GM23338 (cell line): ENCODE measurements around the gene FBXO15. TPM values are rescaled to one million over a fixed set of nuclear protein-coding genes. Genes with fewer than 3 reads are reported as not detected.

Experiments
- ATAC-seq: fragments of 200-7000 bp; cut with Tn5 transposase; 3 replicates; pipeline ENCODE4 v1.9.1; 2020
- DNase-seq: peaks from one replicate; pipeline ENCODE4 v3.0.0-alpha.2; 2015; ENCODE audit warnings: low spot score
- H2AFZ ChIP-seq: fragments of 200-600 bp; sonication (generic); 2 replicates; pipeline ENCODE4 v1.8.0; 2016; ENCODE audit warnings: antibody characterized with exemption, mild to moderate bottlenecking, moderate library complexity
- H3F3A ChIP-seq: fragments of 200-600 bp; sonication (generic); replicated peaks from 2 replicates; pipeline ENCODE4 v1.8.0; 2017; ENCODE audit warnings: antibody characterized with exemption, mixed run types, low read depth
- H3K27ac ChIP-seq: fragments of 200-600 bp; sonication (generic); 2 replicates; pipeline ENCODE4 v1.6.1; 2016; ENCODE audit warnings: low read depth
- H3K27me3 ChIP-seq: fragments of 200-600 bp; sonication (generic); 2 replicates; pipeline ENCODE4 v1.8.0; 2016; ENCODE audit warnings: mild to moderate bottlenecking, mixed run types, moderate library complexity; ENCODE audit not compliant: insufficient read depth
- H3K36me3 ChIP-seq: fragments of 200-600 bp; sonication (generic); 2 replicates; pipeline ENCODE4 v1.8.0; 2016; ENCODE audit warnings: mild to moderate bottlenecking; ENCODE audit not compliant: insufficient read depth
- H3K4me1 ChIP-seq: fragments of 200-600 bp; sonication (generic); 2 replicates; pipeline ENCODE4 v1.8.0; 2016; ENCODE audit warnings: mild to moderate bottlenecking, moderate library complexity; ENCODE audit not compliant: insufficient read depth
- H3K4me2 ChIP-seq: fragments of 200-600 bp; sonication (generic); 2 replicates; pipeline ENCODE4 v1.7.1; 2017; ENCODE audit warnings: mixed run types
- H3K4me3 ChIP-seq: fragments of 200-600 bp; sonication (generic); 2 replicates; pipeline ENCODE4 v1.6.1; 2016; ENCODE audit warnings: mixed run types
- H3K79me2 ChIP-seq: fragments of 200-600 bp; sonication (generic); replicated peaks from 2 replicates; pipeline ENCODE4 v1.8.0; 2017; ENCODE audit warnings: mild to moderate bottlenecking; ENCODE audit not compliant: insufficient read depth
- H3K9me2 ChIP-seq: fragments of 200-600 bp; sonication (generic); 2 replicates; pipeline ENCODE4 v1.8.0; 2017; ENCODE audit not compliant: insufficient read depth
- H4K20me1 ChIP-seq: fragments of 200-600 bp; sonication (generic); replicated peaks from 2 replicates; pipeline ENCODE4 v1.8.0; 2017; ENCODE audit warnings: mild to moderate bottlenecking; ENCODE audit not compliant: insufficient read depth
- H3K27ac Mint-ChIP-seq: 2 replicates; pipeline ENCODE4 v1.8.0; 2020; ENCODE audit warnings: inconsistent platforms, mild to moderate bottlenecking, moderate library complexity, mixed read lengths
- H3K27me3 Mint-ChIP-seq: 3 replicates; pipeline ENCODE4 v1.8.0; 2022; ENCODE audit warnings: low read depth, mild to moderate bottlenecking, moderate library complexity, mixed read lengths, inconsistent platforms; ENCODE audit not compliant: insufficient read depth, poor library complexity
- H3K36me3 Mint-ChIP-seq: 3 replicates; pipeline ENCODE4 v1.8.0; 2021; ENCODE audit warnings: low read depth, mild to moderate bottlenecking, inconsistent platforms, moderate library complexity, mixed read lengths
- H3K4me1 Mint-ChIP-seq: 3 replicates; pipeline ENCODE4 v1.8.0; 2020; ENCODE audit warnings: mild to moderate bottlenecking, inconsistent platforms, mixed read lengths
- H3K4me3 Mint-ChIP-seq: 3 replicates; pipeline ENCODE4 v1.8.0; 2021; ENCODE audit warnings: moderate library complexity, mild to moderate bottlenecking, inconsistent platforms, mixed read lengths
- H3K9me3 Mint-ChIP-seq: 3 replicates; pipeline ENCODE4 v1.8.0; 2020; ENCODE audit warnings: moderate library complexity, mild to moderate bottlenecking, inconsistent platforms, mixed read lengths
- CREB1 ChIP-seq: fragments of 250-450 bp; sonication (Bioruptor Pico); IDR thresholded peaks from 2 replicates; pipeline ENCODE4 v1.5.0; 2020; ENCODE audit warnings: low read depth, mild to moderate bottlenecking, moderate library complexity
- CTCF ChIP-seq, 2 experiments: fragments of 200-600 bp in 1 of 2; sonication (generic) in 1 of 2; conservative IDR thresholded peaks; 2 replicates each; pipeline versions ENCODE4 v1.5.1 to v1.6.1; 2016 to 2017; ENCODE audit warnings: antibody characterized with exemption in 2 of 2, low read depth in 2 of 2, mild to moderate bottlenecking in 2 of 2, moderate library complexity in 1 of 2
- EZH2 ChIP-seq: fragments of 200-600 bp; sonication (generic); IDR thresholded peaks from one replicate; pipeline ENCODE4 v1.8.0; 2017; ENCODE audit warnings: antibody characterized with exemption, mild to moderate bottlenecking, low read depth; ENCODE audit not compliant: unreplicated experiment
- EZH2phosphoT487 ChIP-seq: fragments of 200-600 bp; sonication (generic); IDR thresholded peaks from one replicate; pipeline ENCODE4 v1.8.1; 2018; ENCODE audit warnings: antibody characterized with exemption; ENCODE audit not compliant: unreplicated experiment
- JUNB ChIP-seq: IDR thresholded peaks from one replicate; pipeline ENCODE4 v1.6.1; 2016; ENCODE audit warnings: antibody characterized with exemption; ENCODE audit not compliant: unreplicated experiment
- NANOG ChIP-seq: IDR thresholded peaks from 2 replicates; pipeline ENCODE4 v1.6.1; 2016; ENCODE audit warnings: antibody characterized with exemption, borderline replicate concordance
- POLR2AphosphoS5 ChIP-seq: IDR thresholded peaks from 2 replicates; pipeline ENCODE4 v1.6.1; 2016; ENCODE audit warnings: antibody characterized with exemption, low read depth
- REST ChIP-seq: IDR thresholded peaks from one replicate; pipeline ENCODE4 v1.6.1; 2018; ENCODE audit warnings: antibody characterized with exemption; ENCODE audit not compliant: unreplicated experiment
- STAT1 ChIP-seq: IDR thresholded peaks from one replicate; pipeline ENCODE4 v1.6.1; 2016; ENCODE audit warnings: antibody characterized with exemption; ENCODE audit not compliant: unreplicated experiment
- ZNF114 ChIP-seq: fragments of 250-450 bp; sonication (Bioruptor Pico); IDR thresholded peaks from 2 replicates; pipeline ENCODE4 v1.5.0; 2020; ENCODE audit warnings: mild to moderate bottlenecking, moderate library complexity
- ZNF331 ChIP-seq: fragments of 250-450 bp; sonication (Bioruptor Pico); IDR thresholded peaks from 2 replicates; pipeline ENCODE4 v1.5.0; 2020; ENCODE audit warnings: low read depth, mild to moderate bottlenecking, moderate library complexity
- polyA plus RNA-seq: library from polyadenylated mRNA; unstranded; fragments of >200 nt; fragmentation: Nextera tagmentation; extraction: Ambion mirVana; gene quantifications from 2 replicates; pipeline ENCODE4 v1.2.1, GENCODE V29; 2016
- total RNA-seq: library from RNA; depleted of rRNA; stranded (reverse); fragments of >200 nt; shearing (Covaris generic); gene quantifications from 2 replicates; pipeline ENCODE4 v1.2.3, GENCODE V29; 2014
- TF ChIP-seq, protein P1 (sequence below): IDR thresholded peaks from 2 replicates; pipeline ENCODE4 v1.6.1; 2016; ENCODE audit warnings: antibody characterized with exemption
- TF ChIP-seq, protein P2 (sequence below): fragments of 250-450 bp; sonication (Bioruptor Pico); IDR thresholded peaks from 2 replicates; pipeline ENCODE4 v1.5.0; 2020; ENCODE audit warnings: mild to moderate bottlenecking, moderate library complexity

The FBXO15 gene
- total and polyA plus RNA-seq, 2 experiments from 2014 or later, result 0.21 to 0.53 TPM

DNA sequence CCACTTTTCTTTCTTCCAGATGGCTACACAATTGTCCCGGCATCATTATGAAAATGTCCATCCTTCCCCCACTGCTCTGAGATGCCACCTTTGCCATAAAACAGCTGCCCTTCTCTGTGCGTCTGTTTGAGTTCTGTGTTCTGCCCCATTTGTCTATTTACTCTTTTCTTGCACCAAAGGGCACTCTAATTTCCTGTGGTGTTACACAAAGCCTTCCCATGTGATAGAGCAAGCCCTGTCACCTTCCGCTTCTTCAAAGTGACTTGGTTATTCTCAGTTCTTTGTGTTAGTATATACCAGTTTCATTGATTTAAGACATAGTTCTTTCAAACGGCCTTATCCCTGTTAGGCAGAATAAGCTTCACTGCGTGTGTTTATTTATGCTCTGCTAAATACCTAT, 84.1 kb downstream of the FBXO15 start:
- Histone ChIP-seq H3K9me2 (no peaks in the 10 kb centered on the region), H4K20me1 (no peaks in the 10 kb centered on the region), H3K79me2 (no peaks in the 10 kb centered on the region), H3K4me3 (no peak overlapping the region), H3K27ac (no peak overlapping the region), H3K36me3 (no peaks in the 10 kb centered on the region), H2AFZ (no peak overlapping the region), H3F3A (no peaks in the 10 kb centered on the region), H3K27me3 (no peaks in the 10 kb centered on the region), H3K4me2 (no peak overlapping the region), H3K4me1 (no peaks in the 10 kb centered on the region)
- Mint-ChIP-seq H3K27ac (no peak overlapping the region), H3K4me3 (no peak overlapping the region), H3K27me3 (peaks cover 7% of the 10 kb centered on the region), H3K36me3 (no peaks in the 10 kb centered on the region), H3K4me1 (peaks cover 8% of the 10 kb centered on the region; the same call in 2 of the 3 replicates), H3K9me3 (no peaks in the 10 kb centered on the region; the same call in 2 of the 3 replicates)
- TF ChIP-seq ZNF114 (CRISPR knock-in tag), result no peak
- TF ChIP-seq, protein P1, sequence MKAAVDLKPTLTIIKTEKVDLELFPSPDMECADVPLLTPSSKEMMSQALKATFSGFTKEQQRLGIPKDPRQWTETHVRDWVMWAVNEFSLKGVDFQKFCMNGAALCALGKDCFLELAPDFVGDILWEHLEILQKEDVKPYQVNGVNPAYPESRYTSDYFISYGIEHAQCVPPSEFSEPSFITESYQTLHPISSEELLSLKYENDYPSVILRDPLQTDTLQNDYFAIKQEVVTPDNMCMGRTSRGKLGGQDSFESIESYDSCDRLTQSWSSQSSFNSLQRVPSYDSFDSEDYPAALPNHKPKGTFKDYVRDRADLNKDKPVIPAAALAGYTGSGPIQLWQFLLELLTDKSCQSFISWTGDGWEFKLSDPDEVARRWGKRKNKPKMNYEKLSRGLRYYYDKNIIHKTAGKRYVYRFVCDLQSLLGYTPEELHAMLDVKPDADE, result no peak
- TF ChIP-seq POLR2AphosphoS5, result no peak
- TF ChIP-seq REST, result no peak
- no peak for TF ChIP-seq STAT1
- TF ChIP-seq, protein P2, sequence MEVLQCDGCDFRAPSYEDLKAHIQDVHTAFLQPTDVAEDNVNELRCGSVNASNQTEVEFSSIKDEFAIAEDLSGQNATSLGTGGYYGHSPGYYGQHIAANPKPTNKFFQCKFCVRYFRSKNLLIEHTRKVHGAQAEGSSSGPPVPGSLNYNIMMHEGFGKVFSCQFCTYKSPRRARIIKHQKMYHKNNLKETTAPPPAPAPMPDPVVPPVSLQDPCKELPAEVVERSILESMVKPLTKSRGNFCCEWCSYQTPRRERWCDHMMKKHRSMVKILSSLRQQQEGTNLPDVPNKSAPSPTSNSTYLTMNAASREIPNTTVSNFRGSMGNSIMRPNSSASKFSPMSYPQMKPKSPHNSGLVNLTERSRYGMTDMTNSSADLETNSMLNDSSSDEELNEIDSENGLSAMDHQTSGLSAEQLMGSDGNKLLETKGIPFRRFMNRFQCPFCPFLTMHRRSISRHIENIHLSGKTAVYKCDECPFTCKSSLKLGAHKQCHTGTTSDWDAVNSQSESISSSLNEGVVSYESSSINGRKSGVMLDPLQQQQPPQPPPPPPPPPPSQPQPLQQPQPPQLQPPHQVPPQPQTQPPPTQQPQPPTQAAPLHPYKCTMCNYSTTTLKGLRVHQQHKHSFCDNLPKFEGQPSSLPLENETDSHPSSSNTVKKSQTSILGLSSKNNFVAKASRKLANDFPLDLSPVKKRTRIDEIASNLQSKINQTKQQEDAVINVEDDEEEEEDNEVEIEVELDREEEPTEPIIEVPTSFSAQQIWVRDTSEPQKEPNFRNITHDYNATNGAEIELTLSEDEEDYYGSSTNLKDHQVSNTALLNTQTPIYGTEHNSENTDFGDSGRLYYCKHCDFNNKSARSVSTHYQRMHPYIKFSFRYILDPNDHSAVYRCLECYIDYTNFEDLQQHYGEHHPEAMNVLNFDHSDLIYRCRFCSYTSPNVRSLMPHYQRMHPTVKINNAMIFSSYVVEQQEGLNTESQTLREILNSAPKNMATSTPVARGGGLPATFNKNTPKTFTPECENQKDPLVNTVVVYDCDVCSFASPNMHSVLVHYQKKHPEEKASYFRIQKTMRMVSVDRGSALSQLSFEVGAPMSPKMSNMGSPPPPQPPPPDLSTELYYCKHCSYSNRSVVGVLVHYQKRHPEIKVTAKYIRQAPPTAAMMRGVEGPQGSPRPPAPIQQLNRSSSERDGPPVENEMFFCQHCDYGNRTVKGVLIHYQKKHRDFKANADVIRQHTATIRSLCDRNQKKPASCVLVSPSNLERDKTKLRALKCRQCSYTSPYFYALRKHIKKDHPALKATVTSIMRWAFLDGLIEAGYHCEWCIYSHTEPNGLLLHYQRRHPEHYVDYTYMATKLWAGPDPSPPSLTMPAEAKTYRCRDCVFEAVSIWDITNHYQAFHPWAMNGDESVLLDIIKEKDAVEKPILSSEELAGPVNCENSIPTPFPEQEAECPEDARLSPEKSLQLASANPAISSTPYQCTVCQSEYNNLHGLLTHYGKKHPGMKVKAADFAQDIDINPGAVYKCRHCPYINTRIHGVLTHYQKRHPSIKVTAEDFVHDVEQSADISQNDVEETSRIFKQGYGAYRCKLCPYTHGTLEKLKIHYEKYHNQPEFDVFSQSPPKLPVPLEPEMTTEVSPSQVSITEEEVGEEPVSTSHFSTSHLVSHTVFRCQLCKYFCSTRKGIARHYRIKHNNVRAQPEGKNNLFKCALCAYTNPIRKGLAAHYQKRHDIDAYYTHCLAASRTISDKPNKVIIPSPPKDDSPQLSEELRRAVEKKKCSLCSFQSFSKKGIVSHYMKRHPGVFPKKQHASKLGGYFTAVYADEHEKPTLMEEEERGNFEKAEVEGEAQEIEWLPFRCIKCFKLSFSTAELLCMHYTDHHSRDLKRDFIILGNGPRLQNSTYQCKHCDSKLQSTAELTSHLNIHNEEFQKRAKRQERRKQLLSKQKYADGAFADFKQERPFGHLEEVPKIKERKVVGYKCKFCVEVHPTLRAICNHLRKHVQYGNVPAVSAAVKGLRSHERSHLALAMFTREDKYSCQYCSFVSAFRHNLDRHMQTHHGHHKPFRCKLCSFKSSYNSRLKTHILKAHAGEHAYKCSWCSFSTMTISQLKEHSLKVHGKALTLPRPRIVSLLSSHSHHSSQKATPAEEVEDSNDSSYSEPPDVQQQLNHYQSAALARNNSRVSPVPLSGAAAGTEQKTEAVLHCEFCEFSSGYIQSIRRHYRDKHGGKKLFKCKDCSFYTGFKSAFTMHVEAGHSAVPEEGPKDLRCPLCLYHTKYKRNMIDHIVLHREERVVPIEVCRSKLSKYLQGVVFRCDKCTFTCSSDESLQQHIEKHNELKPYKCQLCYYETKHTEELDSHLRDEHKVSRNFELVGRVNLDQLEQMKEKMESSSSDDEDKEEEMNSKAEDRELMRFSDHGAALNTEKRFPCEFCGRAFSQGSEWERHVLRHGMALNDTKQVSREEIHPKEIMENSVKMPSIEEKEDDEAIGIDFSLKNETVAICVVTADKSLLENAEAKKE (CRISPR knock-in tag), result no peak
- no peak for TF ChIP-seq NANOG
- no peak for TF ChIP-seq EZH2
- no peak for TF ChIP-seq CTCF (conservative IDR thresholded peaks at IDR 0.05; ENCODE audit: low read depth in 2 of 2)
- TF ChIP-seq EZH2phosphoT487, result no peak
- TF ChIP-seq ZNF331 (CRISPR knock-in tag), result no peak
- no peak for TF ChIP-seq JUNB
- no peak for TF ChIP-seq CREB1 (CRISPR knock-in tag)
- ATAC-seq (no peak), DNase-seq (no peak)
